Heart left ventricle (tissue), 16 donors: ENCODE data around the gene CTNND1. TPM values are rescaled to one million over a fixed set of nuclear protein-coding genes. Genes with fewer than 3 reads are reported as not detected.

Experiments
- ATAC-seq, 4 donors: fragments of 200-7000 bp; cut with Tn5 transposase; one replicate each; pipeline ENCODE4 v1.9.1; 2020 to 2022; ENCODE audit warnings: moderate library complexity in 4 of 4, mild to moderate bottlenecking in 3 of 4, moderate number of reproducible peaks in 1 of 4
- DNase-seq, 5 donors: peaks; one replicate each; pipeline ENCODE4 v3.0.0-alpha.2; 2020
- H3K27ac ChIP-seq, 12 donors: fragments of 200-600 bp; sonication (generic) in 4 of 12; one replicate each; pipeline versions ENCODE4 v1.5.0 to v1.8.0; 2016 to 2022; ENCODE audit warnings: mild to moderate bottlenecking in 2 of 12
- H3K27me3 ChIP-seq, 9 donors: fragments of 200-600 bp; sonication (generic) in 2 of 9; one replicate each; pipeline versions ENCODE4 v1.5.1 to v1.8.0; 2016 to 2022; ENCODE audit warnings: mild to moderate bottlenecking in 3 of 9
- H3K36me3 ChIP-seq, 9 donors: fragments of 200-600 bp; sonication (generic) in 2 of 9; one replicate each; pipeline versions ENCODE4 v1.5.0 to v1.8.0; 2018 to 2022; ENCODE audit warnings: mild to moderate bottlenecking in 2 of 9
- H3K4me1 ChIP-seq, 12 donors: fragments of 200-600 bp; sonication (generic) in 4 of 12; one replicate each; pipeline versions ENCODE4 v1.5.0 to v1.8.0; 2016 to 2022; ENCODE audit warnings: mild to moderate bottlenecking in 3 of 12
- H3K4me3 ChIP-seq, 12 donors: fragments of 200-600 bp; sonication (generic) in 4 of 12; one replicate each; pipeline versions ENCODE4 v1.5.0 to v1.8.0; 2017 to 2022; ENCODE audit warnings: mild to moderate bottlenecking in 9 of 12, moderate library complexity in 4 of 12
- H3K9me3 ChIP-seq, 12 donors: fragments of 200-600 bp; sonication (generic) in 4 of 12; one replicate each; pipeline versions ENCODE4 v1.5.0 to v1.8.0; 2016 to 2022; ENCODE audit warnings: mild to moderate bottlenecking in 1 of 12
- CTCF ChIP-seq, 12 donors: fragments of 200-600 bp; sonication (generic) in 4 of 12; IDR thresholded peaks; one replicate each; pipeline versions ENCODE4 v1.5.0 to v1.8.0; 2018 to 2022; ENCODE audit warnings: antibody characterized with exemption in 12 of 12, mild to moderate bottlenecking in 5 of 12
- POLR2A ChIP-seq, 2 donors: fragments of 450-650 bp; IDR thresholded peaks; one replicate each; pipeline ENCODE4 v1.6.1; 2017; ENCODE audit warnings: antibody characterized with exemption in 2 of 2, mild to moderate bottlenecking in 2 of 2, moderate library complexity in 2 of 2
- WGBS, 4 donors: extraction: QIAGEN DNeasy Blood & Tissue Kit in 2 of 4; methylation state at CpG; one replicate each; pipeline versions ENCODE4 v1.1.5 to v1.1.7; 2013 to 2018; 5-methylcytosine and 5-hydroxymethylcytosine counted together
- intact Hi-C, 10 donors: fragments of 100-400 bp; cut with DNase I; formaldehyde crosslinking; loops; one replicate each; pipeline versions ENCODE4 v1.11.1 to v1.14.2; 2022
- polyA plus RNA-seq, 2 donors: library from polyadenylated mRNA; stranded (reverse); fragments of 200-250 nt; gene quantifications; one replicate each; pipeline ENCODE4 v1.2.3, GENCODE V29; 2013
- total RNA-seq, 9 donors: library from RNA; depleted of rRNA in 2 of 9; stranded (reverse); fragments of >200 nt in 2 of 9; fragmentation: NEBNext Ultra II Directional in 3 of 9; extraction: Animal tissue kit (Norgen Biotek cat#: 25700) in 3 of 9; gene quantifications; one replicate each; pipeline versions ENCODE4 v1.1.0 to v1.2.4, GENCODE V29; 2016 to 2023
- donor health status: ischemic (EF 13 %, LVEDD 7.1; RV severe dilation, severe dysfunction).
- donor health status: healthy with polysubstance abuse.
- donor health status: DM: no; HTN: yes; CAD: no.
- donor health status: DM: no; HTN: no; CAD: no.
- donor health status: ischemic (EF 25% LVEDD 6.9; RV normal size, moderate dysfunction).
- donor health status: ischemic (EF 25% LVEDD 5.7; RV mildly dilated, moderate dysfunction).
- donor health status: healthy.
- donor health status: DM: yes; HTN: yes; CAD: no.
- donor health status: ischemic (EF 35%, LVEDD 5.7; RV mildly dilated, moderate dysfunction).
- donor health status: nonischemic (EF 11% LVEDD 7.7; RV severe dilation, severe dysfunction).
- donor health status: DM: yes; HTN: yes; CAD: no.
- donor health status: PGD.
- donor health status: ischemic (EF 29% LVEDD 5.4; RV normal size, mild dysfunction).
- donor health status: nonischemic (EF 23%, LVEDD 6.1; RV moderate dilation, normal function).

Gene CTNND1
- total and polyA plus RNA-seq, 11 donors: 19.7 to 105 (median 58.6) TPM

GRCh38 chr11:57787920-57788702 is 26.5 kb downstream of the CTNND1 start:
- peaks cover 0 to 24% (median 17%) of the 10 kb centered on the region in 9 donors for H3K36me3 ChIP-seq
- no peak overlapping the region for H3K4me3 ChIP-seq
- H3K27me3 ChIP-seq: no peaks in the 10 kb centered on the region
- DNase-seq (peak in 1 of 5 donors; percentile 23), ATAC-seq (peak in 3 of 4 donors; percentile 33 to 49 (median 38))
- peak overlapping the region in 5 of 12 donors; percentile 2 to 51 (median 3) for H3K27ac ChIP-seq
- peaks cover 13 to 93% (median 83%) of the 10 kb centered on the region in 12 donors for H3K4me1 ChIP-seq
- TF ChIP-seq POLR2A (IDR thresholded peaks at IDR 0.05): no peak
- no peak for TF ChIP-seq CTCF (IDR thresholded peaks at IDR 0.05)
- intact Hi-C loops: no loop called here
- 55 to 66% (median 62%) methylated on average over 6 of the region's 6 CpGs for WGBS, 4 donors
- H3K9me3 ChIP-seq: no peaks in the 10 kb centered on the region

GRCh38 chr11:57788703-57789088 is 27.1 kb downstream of the CTNND1 start:
- no peak for ATAC-seq
- peaks cover 13 to 94% (median 85%) of the 10 kb centered on the region in 12 donors for H3K4me1 ChIP-seq
- intact Hi-C loops: no loop called here
- H3K27me3 ChIP-seq: no peaks in the 10 kb centered on the region
- no peak overlapping the region for H3K4me3 ChIP-seq
- no peak for DNase-seq
- TF ChIP-seq CTCF (IDR thresholded peaks at IDR 0.05) (no peak), POLR2A (IDR thresholded peaks at IDR 0.05) (no peak)
- H3K9me3 ChIP-seq: no peaks in the 10 kb centered on the region
- peak overlapping the region in 4 of 12 donors; percentile 1 to 47 (median 9) for H3K27ac ChIP-seq
- H3K36me3 ChIP-seq: peaks cover 0 to 25% (median 17%) of the 10 kb centered on the region in 9 donors

GRCh38 chr11:57791321-57792059 is 29.9 kb downstream of the CTNND1 start:
- peak overlapping the region in 1 of 12 donors; percentile 32 for H3K4me3 ChIP-seq
- H3K27me3 ChIP-seq: no peaks in the 10 kb centered on the region
- no peaks in the 10 kb centered on the region for H3K9me3 ChIP-seq
- TF ChIP-seq POLR2A (IDR thresholded peaks at IDR 0.05): no peak
- no peak for TF ChIP-seq CTCF (IDR thresholded peaks at IDR 0.05)
- DNase-seq (no peak), ATAC-seq (no peak)
- 76 to 85% (median 83%) methylated on average over 22 of the region's 22 CpGs for WGBS, 4 donors
- H3K4me1 ChIP-seq: peaks cover 11 to 86% (median 74%) of the 10 kb centered on the region in 12 donors
- intact Hi-C loops: loop anchor here in 1 of 10 donors (2.0 kb wide), 1 partner anchor 13 kb away; no protein-coding TSS in a partner anchor
- H3K36me3 ChIP-seq: peaks cover 0 to 53% (median 39%) of the 10 kb centered on the region in 9 donors
- H3K27ac ChIP-seq: peak overlapping the region in 11 of 12 donors; percentile 54 to 89 (median 67)

GRCh38 chr11:57792060-57792541 is 30.5 kb downstream of the CTNND1 start:
- intact Hi-C loops: loop anchor here in 1 of 10 donors (2.0 kb wide), 1 partner anchor 13 kb away; no protein-coding TSS in a partner anchor
- peaks cover 5 to 59% (median 41%) of the 10 kb centered on the region in 9 donors for H3K36me3 ChIP-seq
- ATAC-seq: peak; percentile 45 to 74 (median 61)
- H3K4me1 ChIP-seq: peaks cover 7 to 80% (median 68%) of the 10 kb centered on the region in 12 donors
- peak overlapping the region in 7 of 12 donors; percentile 8 to 32 (median 17) for H3K4me3 ChIP-seq
- TF ChIP-seq CTCF (IDR thresholded peaks at IDR 0.05): no peak
- no peak for TF ChIP-seq POLR2A (IDR thresholded peaks at IDR 0.05)
- peak; percentile 43 to 92 (median 71) for DNase-seq
- WGBS, 4 donors: 63 to 76% (median 68%) methylated on average over 7 of the region's 7 CpGs
- peak overlapping the region; percentile 49 to 89 (median 66) for H3K27ac ChIP-seq
- H3K9me3 ChIP-seq: no peaks in the 10 kb centered on the region
- H3K27me3 ChIP-seq: no peaks in the 10 kb centered on the region
